Stomach (tissue), 9 donors: ENCODE results near the gene RIMBP2. TPM values are rescaled to one million over a fixed set of nuclear protein-coding genes. Genes with fewer than 3 reads are reported as not detected.

Source experiments
- DNase-seq, 2 donors: peaks; one replicate each; pipeline versions ENCODE4 v3.0.0 to v3.0.0-alpha.2; 2013 to 2019
- H3K27ac ChIP-seq, 5 donors: fragments of 200-600 bp in 4 of 5; sonication (generic) in 4 of 5; one replicate each; pipeline ENCODE4 v1.5.1; 2013 to 2019; ENCODE audit warnings: mild to moderate bottlenecking in 1 of 5, moderate library complexity in 1 of 5
- H3K27me3 ChIP-seq, 3 donors: fragments of 200-600 bp; sonication (generic); one replicate each; pipeline ENCODE4 v1.5.1; 2017 to 2019; ENCODE audit warnings: mixed run types in 1 of 3
- H3K36me3 ChIP-seq, 4 donors: fragments of 200-600 bp; sonication (generic); 1 replicate in 3 of 4; 2 replicates in 1 of 4; pipeline ENCODE4 v1.5.1; 2016 to 2019
- H3K4me1 ChIP-seq, 4 donors: fragments of 200-600 bp; sonication (generic); one replicate each; pipeline ENCODE4 v1.5.1; 2016 to 2019
- H3K4me3 ChIP-seq, 4 donors: fragments of 200-600 bp; sonication (generic) in 3 of 4; one replicate each; pipeline ENCODE4 v1.5.1; 2016 to 2019; ENCODE audit warnings: mild to moderate bottlenecking in 1 of 4
- H3K9me3 ChIP-seq, 4 donors: fragments of 200-600 bp; sonication (generic); one replicate each; pipeline ENCODE4 v1.5.1; 2016 to 2019
- EP300 ChIP-seq: sonication (generic); formaldehyde crosslinking; IDR thresholded peaks from one replicate; pipeline ENCODE4 v1.6.1; 2017; ENCODE audit warnings: antibody characterized with exemption
- POLR2A ChIP-seq, 4 donors: fragments of 450-650 bp; IDR thresholded peaks; one replicate each; pipeline ENCODE4 v1.6.1; 2016; ENCODE audit warnings: antibody characterized with exemption in 4 of 4, control low read depth in 2 of 4, mild to moderate bottlenecking in 1 of 4, moderate library complexity in 1 of 4
- POLR2AphosphoS5 ChIP-seq, 3 donors: sonication (generic); formaldehyde crosslinking; IDR thresholded peaks; one replicate each; pipeline ENCODE4 v1.6.1; 2016; ENCODE audit warnings: antibody characterized with exemption in 3 of 3
- WGBS, 5 donors: extraction: QIAGEN DNeasy Blood & Tissue Kit in 3 of 5; methylation state at CpG; one replicate each; pipeline versions ENCODE4 v1.1.5 to v1.1.7; 2013 to 2018; 5-methylcytosine and 5-hydroxymethylcytosine counted together
- intact Hi-C: fragments of 100-400 bp; cut with DNase I; formaldehyde crosslinking; loops from one replicate; pipeline ENCODE4 v1.15.1; 2023; ENCODE audit warnings: low total_unique reads
- polyA plus RNA-seq, 3 donors: library from polyadenylated mRNA; stranded (reverse); fragments of 200-250 nt; gene quantifications; one replicate each; pipeline ENCODE4 v1.2.3, GENCODE V29; 2013
- total RNA-seq, 5 donors: library from RNA; depleted of rRNA; stranded (reverse); fragments of >200 nt; gene quantifications; one replicate each; pipeline versions ENCODE4 v1.1.0 to v1.2.3, GENCODE V29; 2014 to 2016
- TF ChIP-seq, protein P1 (sequence below), 7 experiments: fragments of 450-650 bp in 4 of 7; fragments of 200-600 bp in 3 of 7; sonication (generic) in 3 of 7; IDR thresholded peaks; one replicate each; pipeline ENCODE4 v1.5.1; 2016 to 2019; ENCODE audit warnings: antibody characterized with exemption in 7 of 7, control low read depth in 2 of 7, mild to moderate bottlenecking in 1 of 7
- donor health status: healthy with polysubstance abuse.
- donor health status: Bipolar disorder and iron deficiency.
- donor health status: healthy.

Gene RIMBP2
- total and polyA plus RNA-seq, 8 donors, result 0.75 to 44.6 (median 5.6) TPM

DNA sequence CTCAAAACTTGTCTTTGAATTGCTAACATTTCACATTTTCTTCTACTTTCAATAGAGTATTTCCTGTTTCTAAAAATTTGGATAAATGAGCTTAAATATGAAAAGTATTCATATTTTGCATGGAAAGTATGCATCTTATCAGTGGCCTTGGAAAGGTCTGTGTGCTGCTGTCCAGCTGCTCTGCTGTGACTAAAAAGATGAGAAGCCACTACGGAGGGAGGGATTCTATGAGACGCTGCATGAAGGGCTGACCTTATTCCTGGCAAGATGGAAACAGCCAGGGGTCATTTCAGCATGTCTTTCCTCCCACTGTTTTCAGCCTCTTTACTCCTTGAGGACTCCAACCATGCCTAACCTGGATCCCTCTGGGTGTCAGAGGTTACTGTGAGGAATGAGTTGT is 365.4 kb downstream of the RIMBP2 start:
- intact Hi-C loops, result no loop called here
- TF ChIP-seq POLR2A (IDR thresholded peaks at IDR 0.05) (no peak), POLR2AphosphoS5 (IDR thresholded peaks at IDR 0.05) (no peak), EP300 (no peak)
- TF ChIP-seq, protein P1, sequence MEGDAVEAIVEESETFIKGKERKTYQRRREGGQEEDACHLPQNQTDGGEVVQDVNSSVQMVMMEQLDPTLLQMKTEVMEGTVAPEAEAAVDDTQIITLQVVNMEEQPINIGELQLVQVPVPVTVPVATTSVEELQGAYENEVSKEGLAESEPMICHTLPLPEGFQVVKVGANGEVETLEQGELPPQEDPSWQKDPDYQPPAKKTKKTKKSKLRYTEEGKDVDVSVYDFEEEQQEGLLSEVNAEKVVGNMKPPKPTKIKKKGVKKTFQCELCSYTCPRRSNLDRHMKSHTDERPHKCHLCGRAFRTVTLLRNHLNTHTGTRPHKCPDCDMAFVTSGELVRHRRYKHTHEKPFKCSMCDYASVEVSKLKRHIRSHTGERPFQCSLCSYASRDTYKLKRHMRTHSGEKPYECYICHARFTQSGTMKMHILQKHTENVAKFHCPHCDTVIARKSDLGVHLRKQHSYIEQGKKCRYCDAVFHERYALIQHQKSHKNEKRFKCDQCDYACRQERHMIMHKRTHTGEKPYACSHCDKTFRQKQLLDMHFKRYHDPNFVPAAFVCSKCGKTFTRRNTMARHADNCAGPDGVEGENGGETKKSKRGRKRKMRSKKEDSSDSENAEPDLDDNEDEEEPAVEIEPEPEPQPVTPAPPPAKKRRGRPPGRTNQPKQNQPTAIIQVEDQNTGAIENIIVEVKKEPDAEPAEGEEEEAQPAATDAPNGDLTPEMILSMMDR (IDR thresholded peaks at IDR 0.05), result no peak
- no peaks in the 10 kb centered on the region for H3K9me3 ChIP-seq
- DNase-seq, result no peak
- WGBS, 5 donors, result 60 to 77% (median 68%) methylated on average over 2 of the region's 2 CpGs
- H3K27me3 ChIP-seq, result peaks cover 0 to 70% (median 0%) of the 10 kb centered on the region in 3 donors
- no peaks in the 10 kb centered on the region for H3K36me3 ChIP-seq
- H3K27ac ChIP-seq, result no peak overlapping the region
- H3K4me3 ChIP-seq, result no peak overlapping the region
- no peaks in the 10 kb centered on the region for H3K4me1 ChIP-seq

DNA sequence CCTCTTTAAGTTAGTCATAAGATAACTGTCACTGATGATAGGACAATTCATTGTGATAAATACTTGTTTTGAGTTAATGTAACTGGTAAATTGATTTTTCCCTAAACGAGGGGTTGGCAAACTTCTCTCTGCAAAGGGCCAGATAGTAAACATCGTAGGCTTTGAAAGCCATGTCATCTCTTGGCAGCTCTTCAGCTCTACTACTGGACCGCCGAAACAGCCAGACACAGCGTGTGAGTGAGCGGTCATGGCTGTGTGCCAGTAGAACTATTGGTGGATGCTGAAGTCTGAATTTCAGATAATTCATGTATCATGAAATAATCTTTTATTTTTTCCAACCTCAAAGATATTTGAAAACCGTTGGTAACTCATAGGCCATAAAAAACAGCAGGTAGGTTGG is 368.5 kb downstream of the RIMBP2 start:
- Histone ChIP-seq H3K27ac (no peak overlapping the region), H3K27me3 (peaks cover 0 to 46% (median 0%) of the 10 kb centered on the region in 3 donors), H3K4me1 (no peaks in the 10 kb centered on the region), H3K4me3 (no peak overlapping the region), H3K36me3 (no peaks in the 10 kb centered on the region), H3K9me3 (no peaks in the 10 kb centered on the region)
- TF ChIP-seq POLR2A (IDR thresholded peaks at IDR 0.05), result no peak
- DNase-seq, result peak in 1 of 2 donors; percentile 42
- intact Hi-C loops, result no loop called here
- WGBS, 5 donors, result 60 to 69% (median 67%) methylated on average over 7 of the region's 7 CpGs

Other genes with a start within 250 kb of the RIMBP2 start
- 10 to 100 TPM in 2 of 5 donors, 1 to 10 TPM in 3; 5.3 to 27.2 (median 9.0) TPM for gene STX2, start 123.0 kb upstream of the RIMBP2 start, total RNA-seq
- gene STX2, start 123.0 kb upstream of the RIMBP2 start, polyA plus RNA-seq, result 1 to 10 TPM; 7.4 to 9.3 (median 8.4) TPM
- 100 to 1,000 TPM in 2 of 5 donors, 10 to 100 TPM in 3; 52.4 to 248 (median 98.2) TPM for gene RAN, start 155.8 kb upstream of the RIMBP2 start, total RNA-seq
- 100 to 1,000 TPM; 290 to 352 (median 345) TPM for gene RAN, start 155.8 kb upstream of the RIMBP2 start, polyA plus RNA-seq
- 10 to 100 TPM; 14.8 to 43.8 (median 24.6) TPM for gene ADGRD1, start 237.6 kb upstream of the RIMBP2 start, total RNA-seq
- gene ADGRD1, start 237.6 kb upstream of the RIMBP2 start, polyA plus RNA-seq, result 1 to 10 TPM; 3.7 to 5.0 (median 4.0) TPM